DND-41 (cell line): ENCODE data around the gene PPP4R3A.
A peak's percentile ranks its signal among the peaks of the same experiment; 100 is the strongest.
"Not testable (repeated sequence)": the region's sequence is repeated elsewhere in the genome, so short reads cannot be mapped to it uniquely, and the experiment has no call there.

Experiments used
- ATAC-seq: fragments of 200-7000 bp; cut with Tn5 transposase; 3 replicates; pipeline ENCODE4 v1.9.1; 2021; ENCODE audit warnings: low read depth; ENCODE audit not compliant: insufficient read depth
- DNase-seq: peaks from one replicate; pipeline ENCODE4 v3.0.0-alpha.2; 2020
- H2AFZ ChIP-seq: 2 replicates; pipeline ENCODE4 v1.6.0; 2012; ENCODE audit warnings: low read depth, low read length
- H3K27ac ChIP-seq: 2 replicates; pipeline ENCODE4 v1.5.1; 2012; ENCODE audit warnings: low read length, inconsistent platforms
- H3K27me3 ChIP-seq: fragments of 200-600 bp; sonication (generic); 2 replicates; pipeline ENCODE4 v1.6.0; 2012; ENCODE audit warnings: low read length, mild to moderate bottlenecking, inconsistent platforms; ENCODE audit not compliant: insufficient read depth, poor library complexity
- H3K36me3 ChIP-seq: 2 replicates; pipeline ENCODE4 v1.5.1; 2012; ENCODE audit warnings: low read length, inconsistent platforms; ENCODE audit not compliant: insufficient read depth
- H3K4me1 ChIP-seq: 2 replicates; pipeline ENCODE4 v1.5.1; 2012; ENCODE audit warnings: mild to moderate bottlenecking, low read length; ENCODE audit not compliant: insufficient read depth
- H3K4me2 ChIP-seq: 2 replicates; pipeline ENCODE4 v1.6.0; 2012; ENCODE audit warnings: mild to moderate bottlenecking, moderate library complexity, low read length, inconsistent platforms; ENCODE audit not compliant: insufficient read depth
- H3K4me3 ChIP-seq, 2 experiments: fragments of 200-600 bp in 1 of 2; shearing (Covaris generic) in 1 of 2; 2 replicates each; pipeline ENCODE4 v1.5.1; 2012 to 2016; ENCODE audit warnings: inconsistent platforms in 2 of 2, low read length in 2 of 2, mild to moderate bottlenecking in 2 of 2, low read depth in 1 of 2, moderate library complexity in 1 of 2
- H3K79me2 ChIP-seq: 2 replicates; pipeline ENCODE4 v1.6.0; 2012; ENCODE audit warnings: low read length, inconsistent platforms; ENCODE audit not compliant: insufficient read depth
- H3K9ac ChIP-seq: 2 replicates; pipeline ENCODE4 v1.6.0; 2012; ENCODE audit warnings: low read depth, mild to moderate bottlenecking, inconsistent platforms, low read length, moderate library complexity
- H3K9me3 ChIP-seq: 2 replicates; pipeline ENCODE4 v1.5.1; 2012; ENCODE audit warnings: low read length, moderate library complexity, mild to moderate bottlenecking, inconsistent platforms; ENCODE audit not compliant: insufficient read depth, severe bottlenecking
- H4K20me1 ChIP-seq: 2 replicates; pipeline ENCODE4 v1.6.0; 2012; ENCODE audit warnings: low read length; ENCODE audit not compliant: insufficient read depth
- EZH2 ChIP-seq: IDR thresholded peaks from 3 replicates; pipeline ENCODE4 v1.6.1; 2012; ENCODE audit warnings: borderline replicate concordance, low read depth, mild to moderate bottlenecking, moderate library complexity, low read length, inconsistent platforms; ENCODE audit not compliant: severe bottlenecking
- TF ChIP-seq, protein P1 (sequence below): IDR thresholded peaks from 2 replicates; pipeline ENCODE4 v1.5.1; 2012; ENCODE audit warnings: borderline replicate concordance, low read length, moderate library complexity, mild to moderate bottlenecking; ENCODE audit not compliant: poor library complexity, severe bottlenecking; ENCODE audit errors: extremely low read depth

PPP4R3A gene

DNA sequence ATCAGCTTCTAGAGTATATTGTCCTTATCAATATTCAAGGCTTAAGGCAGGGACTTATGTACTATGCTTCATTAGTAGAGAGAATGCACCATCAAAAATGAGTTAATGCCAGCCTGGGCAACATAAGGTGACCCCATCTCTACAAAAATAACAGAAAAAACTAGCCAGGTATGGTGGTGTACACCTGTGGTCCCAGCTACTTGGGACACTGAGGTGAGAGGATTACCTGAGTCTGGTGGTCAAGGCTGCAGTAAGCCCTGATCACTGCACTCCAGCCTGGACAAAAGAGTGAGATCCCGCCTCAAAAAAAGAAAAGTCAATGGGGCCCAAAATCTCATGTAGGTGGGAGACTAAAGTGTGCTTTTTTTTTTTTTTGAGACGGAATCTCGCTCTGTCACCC, 8.8 kb downstream of the PPP4R3A start:
- Histone ChIP-seq H3K4me3 (no peak overlapping the region), H2AFZ (no peak overlapping the region), H4K20me1 (peaks cover 83% of the 10 kb centered on the region), H3K4me1 (peaks cover 44% of the 10 kb centered on the region), H3K4me2 (no peak overlapping the region), H3K27me3 (no peaks in the 10 kb centered on the region), H3K27ac (no peak overlapping the region), H3K9ac (no peak overlapping the region), H3K9me3 (no peaks in the 10 kb centered on the region), H3K79me2 (peaks cover 98% of the 10 kb centered on the region), H3K36me3 (peaks cover 79% of the 10 kb centered on the region)
- DNase-seq (no peak), ATAC-seq (no peak)
- TF ChIP-seq, protein P1, sequence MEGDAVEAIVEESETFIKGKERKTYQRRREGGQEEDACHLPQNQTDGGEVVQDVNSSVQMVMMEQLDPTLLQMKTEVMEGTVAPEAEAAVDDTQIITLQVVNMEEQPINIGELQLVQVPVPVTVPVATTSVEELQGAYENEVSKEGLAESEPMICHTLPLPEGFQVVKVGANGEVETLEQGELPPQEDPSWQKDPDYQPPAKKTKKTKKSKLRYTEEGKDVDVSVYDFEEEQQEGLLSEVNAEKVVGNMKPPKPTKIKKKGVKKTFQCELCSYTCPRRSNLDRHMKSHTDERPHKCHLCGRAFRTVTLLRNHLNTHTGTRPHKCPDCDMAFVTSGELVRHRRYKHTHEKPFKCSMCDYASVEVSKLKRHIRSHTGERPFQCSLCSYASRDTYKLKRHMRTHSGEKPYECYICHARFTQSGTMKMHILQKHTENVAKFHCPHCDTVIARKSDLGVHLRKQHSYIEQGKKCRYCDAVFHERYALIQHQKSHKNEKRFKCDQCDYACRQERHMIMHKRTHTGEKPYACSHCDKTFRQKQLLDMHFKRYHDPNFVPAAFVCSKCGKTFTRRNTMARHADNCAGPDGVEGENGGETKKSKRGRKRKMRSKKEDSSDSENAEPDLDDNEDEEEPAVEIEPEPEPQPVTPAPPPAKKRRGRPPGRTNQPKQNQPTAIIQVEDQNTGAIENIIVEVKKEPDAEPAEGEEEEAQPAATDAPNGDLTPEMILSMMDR = no peak
- TF ChIP-seq EZH2 = no peak

DNA sequence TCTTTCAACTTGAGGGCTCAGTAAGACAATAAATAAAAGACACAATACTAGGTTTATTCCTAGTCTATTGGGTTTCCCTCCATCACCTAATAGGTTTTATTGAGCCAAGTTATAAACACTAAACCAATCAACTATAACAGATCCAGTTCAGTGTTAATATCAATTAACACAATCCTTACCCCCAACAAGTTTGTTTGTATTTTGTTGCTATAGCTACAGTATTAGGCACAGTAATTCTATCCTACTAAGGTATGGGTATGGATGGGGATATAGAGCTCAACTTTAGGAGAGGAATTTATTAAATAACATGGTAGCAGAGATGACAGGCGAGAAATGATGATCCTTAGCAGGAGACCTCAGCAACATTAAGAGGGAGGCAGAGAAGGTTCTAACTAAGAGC, 13.3 kb downstream of the PPP4R3A start:
- H3K36me3 ChIP-seq = peaks cover 49% of the 10 kb centered on the region
- H3K4me3 ChIP-seq = no peak overlapping the region
- H3K9ac ChIP-seq = no peak overlapping the region
- TF ChIP-seq, protein P1 = no peak
- TF ChIP-seq EZH2 = no peak
- peaks cover 16% of the 10 kb centered on the region; the same call in 1 of the 2 replicates for H3K4me1 ChIP-seq
- H2AFZ ChIP-seq = no peak overlapping the region
- peaks cover 98% of the 10 kb centered on the region for H3K79me2 ChIP-seq
- no peak overlapping the region for H3K27ac ChIP-seq
- peaks cover 85% of the 10 kb centered on the region for H4K20me1 ChIP-seq
- H3K4me2 ChIP-seq = no peak overlapping the region
- no peak for ATAC-seq
- DNase-seq = no peak
- H3K27me3 ChIP-seq = no peaks in the 10 kb centered on the region
- H3K9me3 ChIP-seq = no peaks in the 10 kb centered on the region

DNA sequence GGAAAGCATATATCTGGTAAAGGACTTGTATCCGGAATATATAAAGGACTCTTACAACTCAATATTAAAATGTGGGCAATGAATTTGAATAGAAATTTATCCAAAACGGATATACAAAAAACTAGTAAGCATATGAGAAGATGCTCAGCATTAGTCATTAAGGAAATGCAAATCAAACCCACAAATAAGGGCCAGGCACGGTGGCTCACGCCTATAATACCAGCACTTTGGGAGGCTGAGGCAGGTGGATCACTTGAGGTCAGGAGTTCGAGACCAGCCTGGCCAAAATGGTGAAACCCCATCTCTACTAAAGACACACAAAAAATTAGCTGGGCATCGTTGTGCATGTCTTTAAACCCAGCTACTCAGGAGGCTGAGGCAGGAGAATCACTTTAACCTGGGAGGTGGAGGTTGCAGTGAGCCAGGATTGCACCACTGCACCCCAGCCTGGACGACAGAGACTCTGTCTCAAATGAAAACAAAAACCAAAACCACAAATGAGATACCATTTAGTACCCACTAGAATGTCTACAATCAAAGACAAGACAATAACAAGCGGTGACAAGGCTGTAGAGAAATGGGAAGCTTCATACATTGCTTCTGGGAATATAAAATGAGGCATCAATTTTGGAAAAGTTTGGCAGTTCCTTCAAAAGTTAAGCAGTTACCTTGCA, 15.6 kb downstream of the PPP4R3A start:
- ATAC-seq = peak; percentile 45; the same call in 1 of the 3 replicates
- H3K9me3 ChIP-seq, H3K4me2 ChIP-seq, H2AFZ ChIP-seq, H3K27ac ChIP-seq, H3K9ac ChIP-seq, H3K4me3 ChIP-seq, H3K27me3 ChIP-seq, DNase-seq: not testable (repeated sequence)
- peaks cover 84% of the 10 kb centered on the region for H4K20me1 ChIP-seq
- peaks cover 97% of the 10 kb centered on the region for H3K79me2 ChIP-seq
- peaks cover 54% of the 10 kb centered on the region for H3K36me3 ChIP-seq
- H3K4me1 ChIP-seq = peaks cover 10% of the 10 kb centered on the region; the same call in 1 of the 2 replicates

DNA sequence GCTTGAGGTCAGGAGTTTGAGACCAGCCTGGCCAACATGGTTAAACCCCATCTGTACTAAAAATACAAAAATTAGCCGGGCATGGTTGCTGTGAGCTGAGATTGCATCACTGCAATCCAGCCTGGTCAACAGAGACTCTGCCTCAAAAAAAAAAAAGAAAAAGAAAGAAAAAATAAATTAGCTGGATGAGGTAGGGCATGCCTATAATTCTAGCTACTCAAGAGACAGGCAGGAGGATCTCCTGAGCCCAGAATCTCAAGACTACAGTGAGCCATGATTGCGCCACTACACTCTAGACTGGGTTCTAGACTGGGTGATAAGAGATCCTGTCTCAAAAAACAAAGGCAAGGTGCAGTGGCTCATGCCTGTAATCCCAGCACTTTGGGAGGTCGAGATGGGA, 16.9 kb downstream of the PPP4R3A start:
- no peak for DNase-seq
- peaks cover 10% of the 10 kb centered on the region; the same call in 1 of the 2 replicates for H3K4me1 ChIP-seq
- no peaks in the 10 kb centered on the region for H3K27me3 ChIP-seq
- H3K79me2 ChIP-seq = peaks cover 98% of the 10 kb centered on the region
- H3K27ac ChIP-seq = no peak overlapping the region
- peaks cover 84% of the 10 kb centered on the region for H4K20me1 ChIP-seq
- no peak overlapping the region for H2AFZ ChIP-seq
- no peak overlapping the region for H3K4me3 ChIP-seq
- TF ChIP-seq, protein P1 = no peak
- TF ChIP-seq EZH2 = no peak
- peaks cover 58% of the 10 kb centered on the region for H3K36me3 ChIP-seq
- H3K9ac ChIP-seq = no peak overlapping the region
- ATAC-seq = no peak
- no peaks in the 10 kb centered on the region for H3K9me3 ChIP-seq
- H3K4me2 ChIP-seq = no peak overlapping the region
